ENCODE measurements around the gene PRICKLE2.

PRICKLE2 gene

DNA sequence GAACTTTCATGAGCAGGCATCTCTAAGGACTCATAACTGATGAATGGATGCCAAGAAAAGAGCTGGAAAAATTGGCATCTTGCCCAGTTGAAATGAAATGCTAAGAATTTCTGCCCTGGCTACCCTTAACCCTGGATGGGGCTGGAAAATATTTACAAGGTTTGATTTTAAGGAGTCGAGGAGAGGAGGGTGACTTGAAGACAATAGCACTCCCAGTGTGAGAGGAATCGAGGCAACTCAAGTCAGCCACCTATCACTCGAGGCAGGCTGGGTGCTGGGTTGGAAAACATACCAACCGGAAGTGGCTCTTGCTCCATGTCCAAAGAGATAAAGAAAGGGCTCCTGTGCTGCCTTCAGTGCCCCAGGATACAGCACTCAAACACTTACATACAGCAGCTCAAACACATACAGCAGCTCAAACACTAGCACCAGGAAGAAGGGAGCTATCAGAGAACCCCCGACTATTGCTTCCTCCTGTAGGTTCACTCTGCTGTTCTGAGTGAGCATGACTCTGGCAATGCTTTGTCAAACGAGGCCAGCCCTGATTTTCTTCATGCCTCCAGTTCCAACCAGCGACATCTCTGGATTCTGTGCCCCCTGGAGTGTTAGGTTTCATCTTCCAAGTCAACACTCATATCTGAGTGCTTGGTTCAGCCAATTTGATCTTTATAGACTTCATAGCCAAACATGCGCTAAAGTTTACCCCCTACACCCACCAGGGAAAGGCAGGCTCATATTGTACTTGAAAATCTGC, 4.9 kb downstream of the PRICKLE2 start:
- no peak for DNase-seq (ENCODE audit: low spot score)

DNA sequence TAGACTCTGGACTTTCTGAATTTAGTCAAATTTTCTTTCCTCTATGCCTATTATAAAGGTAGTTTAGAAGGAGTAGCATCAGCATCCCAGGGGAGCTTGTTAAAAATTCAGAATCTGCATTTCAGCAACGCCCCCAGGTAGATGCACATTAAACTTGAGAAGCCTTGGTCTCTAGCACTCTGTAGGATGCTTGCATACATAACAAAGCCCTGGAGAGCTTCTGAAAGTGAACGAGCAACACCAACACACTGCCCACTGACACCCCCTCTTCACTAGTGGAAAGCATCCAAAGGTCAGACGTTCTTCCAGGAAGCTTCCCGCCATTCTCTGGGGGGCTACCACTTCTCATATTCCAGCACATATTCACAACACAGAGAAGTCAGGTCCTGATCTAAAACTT, 6.5 kb downstream of the PRICKLE2 start:
- DNase-seq (ENCODE audit: low spot score), result no peak

DNA sequence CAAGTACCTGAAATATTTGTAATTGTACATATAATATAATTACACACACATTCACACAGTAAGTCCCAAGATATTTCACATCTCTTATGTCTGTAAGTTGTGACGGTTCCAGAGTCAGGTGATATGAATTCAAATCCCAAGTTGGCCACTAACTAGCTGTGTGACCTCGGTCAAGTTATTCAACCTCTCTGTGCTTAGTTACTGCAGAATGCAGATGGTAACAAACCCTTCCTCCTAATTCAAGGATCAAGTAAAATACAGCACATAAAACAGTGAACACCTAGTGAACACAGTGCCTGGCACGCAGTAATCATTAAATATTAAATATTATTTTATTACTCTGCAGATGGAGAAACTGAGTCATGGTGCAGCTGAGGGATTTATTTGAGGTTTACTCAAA, 6.9 kb downstream of the PRICKLE2 start:
- DNase-seq (ENCODE audit: low spot score), result no peak

DNA sequence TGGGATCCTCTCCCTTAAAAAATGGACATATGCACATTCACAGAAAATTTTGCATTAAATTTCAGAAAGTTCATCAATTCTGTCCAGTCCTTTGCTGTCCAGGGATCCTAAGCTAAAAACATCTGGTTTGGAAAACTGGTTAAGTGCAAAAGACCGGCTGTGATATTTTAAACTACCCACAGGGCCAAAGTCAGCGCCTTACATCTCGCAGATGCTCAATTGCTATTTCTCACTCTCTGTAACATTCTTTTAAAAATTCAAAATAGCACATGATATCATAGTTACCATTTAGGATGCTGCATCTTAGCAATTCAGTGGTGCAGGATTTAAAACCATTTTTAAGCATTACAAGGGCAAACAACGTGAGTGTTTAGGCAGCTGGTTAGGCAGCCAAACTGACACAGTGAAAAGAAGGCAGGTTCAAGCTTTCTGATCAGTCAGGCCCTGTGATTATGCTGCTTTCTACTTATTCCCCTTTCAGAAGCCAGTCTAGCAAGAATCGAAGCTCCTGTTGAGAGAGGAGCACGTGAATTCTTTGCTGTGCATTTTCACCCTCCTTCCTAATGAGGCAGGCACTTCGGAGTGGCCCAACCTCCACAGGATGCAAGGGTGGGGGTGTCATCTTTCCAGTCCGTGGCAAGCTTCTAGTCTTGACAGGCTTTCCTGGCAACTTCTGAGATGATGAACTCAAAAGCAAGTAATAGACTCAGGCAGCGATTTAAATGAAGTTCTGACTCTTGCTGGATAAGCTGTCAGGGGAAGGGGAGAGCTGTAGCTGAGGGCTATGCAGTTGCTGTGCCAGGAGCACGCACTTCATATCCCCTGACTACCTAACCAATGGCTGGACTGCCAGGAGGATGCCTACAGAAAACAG, 8.8 kb downstream of the PRICKLE2 start:
- DNase-seq (ENCODE audit: low spot score), result no peak

DNA sequence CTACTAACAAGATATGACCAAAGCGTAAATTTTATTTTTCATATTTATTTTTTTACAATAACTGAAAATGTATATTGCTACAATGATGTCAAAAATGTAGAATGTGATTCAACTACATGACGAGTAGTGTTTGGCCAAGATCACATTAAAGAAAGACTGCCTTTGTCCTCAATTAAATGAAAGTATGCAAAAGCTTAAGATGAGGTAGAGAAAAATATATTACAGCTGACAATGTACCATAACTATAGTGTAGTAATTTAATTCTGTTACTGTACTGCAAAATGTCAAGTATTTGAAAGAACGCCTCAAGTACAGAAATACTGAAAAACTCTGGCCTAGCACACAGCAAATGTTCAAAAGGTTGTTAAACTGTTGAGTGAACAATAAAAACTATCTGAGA, 9.7 kb downstream of the PRICKLE2 start:
- DNase-seq (ENCODE audit: low spot score), result no peak

DNA sequence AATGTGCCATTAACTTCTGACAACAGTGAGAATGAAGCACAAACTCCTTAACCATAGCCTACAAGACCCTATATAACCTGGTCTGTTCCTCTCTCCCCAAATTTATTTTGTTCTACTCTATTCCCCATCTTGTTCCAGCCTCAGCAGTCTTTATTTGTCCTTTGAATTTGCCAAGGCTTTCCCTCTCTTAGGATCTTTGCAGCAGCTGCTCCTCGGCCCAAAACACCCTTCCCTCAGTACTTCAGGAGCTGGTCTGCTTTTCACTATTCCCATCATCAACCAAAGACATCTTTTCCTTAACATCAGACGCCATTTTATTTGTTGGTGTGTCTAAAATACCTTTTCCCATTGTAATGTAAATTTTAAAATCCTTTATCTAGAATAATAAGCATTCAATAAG, 10.2 kb downstream of the PRICKLE2 start:
- no peak for DNase-seq (ENCODE audit: low spot score)

DNA sequence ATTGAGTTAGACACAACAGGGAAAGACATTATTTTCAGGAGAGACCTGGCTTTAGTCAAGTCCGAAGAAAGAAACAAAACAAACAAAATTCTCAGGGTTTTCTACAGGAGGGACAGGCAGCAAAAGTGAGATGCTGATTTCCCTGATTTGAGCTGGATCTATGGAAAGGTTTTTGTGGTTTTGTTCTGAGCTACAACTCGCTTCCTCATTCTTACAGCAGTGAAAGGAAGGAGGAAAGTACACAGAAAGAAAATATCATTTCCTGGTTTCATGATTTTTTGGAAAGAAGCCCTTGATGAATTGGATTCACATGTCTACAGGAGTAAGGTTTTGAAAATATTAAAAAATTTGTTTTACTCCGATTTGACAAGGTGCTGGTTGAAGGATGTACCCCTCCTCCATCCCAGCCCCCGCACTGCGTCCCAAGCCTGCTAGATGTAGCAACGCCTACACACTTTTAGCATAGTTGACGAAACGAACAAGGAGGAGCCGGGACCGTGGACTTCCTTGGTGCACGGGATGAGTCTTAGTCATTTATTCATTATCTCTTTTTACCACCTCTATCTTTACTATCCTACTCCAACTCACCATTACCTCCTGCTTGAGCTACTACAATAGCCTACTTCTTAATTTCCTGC, 10.8 kb downstream of the PRICKLE2 start:
- no peak for DNase-seq (ENCODE audit: low spot score)

DNA sequence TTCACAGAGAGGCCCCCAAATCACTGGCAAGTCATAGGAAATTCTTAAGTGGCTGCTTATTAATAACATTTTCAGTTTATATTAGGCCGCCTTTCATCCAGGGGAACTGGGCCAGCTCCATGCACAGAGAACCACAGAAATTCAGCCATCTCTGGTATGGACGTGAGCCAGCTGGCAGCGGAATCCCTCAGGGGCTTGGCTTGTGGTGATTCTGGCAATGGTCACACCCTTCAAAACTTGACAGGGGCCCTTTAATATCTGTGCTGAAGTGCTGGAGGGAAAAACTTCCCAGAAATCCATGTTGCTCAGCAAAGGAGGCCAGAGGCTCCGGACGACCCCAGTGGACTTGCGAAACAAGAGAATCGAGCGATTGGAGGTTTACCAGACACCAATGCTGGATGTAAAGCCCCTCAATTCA, 11.3 kb downstream of the PRICKLE2 start:
- no peak for DNase-seq (ENCODE audit: low spot score)

DNA sequence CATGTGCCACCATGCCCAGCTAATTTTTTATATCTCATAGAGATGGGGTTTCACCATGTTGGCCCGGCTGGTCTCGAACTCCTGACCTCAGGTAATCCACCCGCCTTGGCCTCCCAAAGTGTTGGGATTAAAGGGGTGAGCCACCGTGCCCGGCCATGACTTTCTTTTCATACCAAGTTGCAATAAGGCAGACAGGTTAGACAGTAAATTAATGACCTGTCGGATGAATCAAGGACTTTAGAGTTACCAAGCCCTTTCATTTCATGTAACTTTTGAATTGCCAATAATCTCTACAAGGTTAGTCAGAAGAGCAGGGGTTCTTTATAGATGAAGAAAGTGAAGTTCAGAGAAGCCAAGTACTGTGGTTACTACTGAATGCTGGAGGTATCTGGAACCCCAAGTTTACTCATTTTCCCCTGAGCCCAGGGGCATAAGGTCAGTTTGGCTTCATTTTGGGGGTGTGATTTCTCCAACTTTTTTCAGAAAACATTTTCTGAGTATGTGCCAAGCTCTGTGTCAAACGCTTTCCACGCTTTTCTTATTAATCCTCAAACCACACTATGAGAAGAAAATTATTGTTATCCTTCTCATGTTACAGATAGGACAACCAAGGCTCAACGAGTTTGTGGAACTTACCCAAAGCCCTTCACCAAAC, 11.9 kb downstream of the PRICKLE2 start:
- no peak for DNase-seq (ENCODE audit: low spot score)

DNA sequence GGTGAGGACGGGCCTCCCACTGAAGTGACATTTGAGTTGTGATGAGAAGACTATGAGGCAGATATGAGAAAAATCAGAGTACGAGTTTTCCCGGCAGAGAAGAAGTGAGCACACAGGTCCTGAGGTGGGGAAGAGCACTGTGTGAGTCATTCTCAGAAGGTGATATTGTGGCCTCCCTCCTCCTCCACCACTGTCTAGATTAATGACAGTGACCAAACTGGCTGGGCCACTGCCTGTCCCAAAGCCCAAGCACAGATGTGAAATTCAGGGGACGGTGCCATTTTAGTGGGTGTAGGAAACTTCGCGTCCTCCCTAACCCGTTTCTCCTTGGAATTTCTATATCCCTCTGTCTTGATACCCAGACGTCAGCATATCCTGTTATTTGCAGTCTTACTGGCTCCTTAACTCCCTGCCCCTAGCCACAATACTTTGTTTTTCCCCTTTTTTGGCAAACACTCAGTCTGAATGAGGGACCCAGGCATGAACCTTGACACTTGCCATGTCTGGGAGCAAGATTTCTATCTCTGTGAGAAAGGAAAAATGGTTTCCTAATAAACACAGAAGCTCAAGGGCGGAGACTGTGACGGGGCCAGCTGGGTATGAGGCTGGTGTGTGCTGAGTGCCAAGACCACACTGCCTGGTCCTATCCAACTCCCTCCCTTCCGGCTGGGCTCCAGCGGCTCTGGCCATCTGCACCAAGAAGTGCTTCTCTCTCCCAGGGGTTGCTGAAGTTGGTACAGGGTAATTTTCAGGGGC, 15.2 kb downstream of the PRICKLE2 start:
- DNase-seq (ENCODE audit: low spot score), result no peak

DNA sequence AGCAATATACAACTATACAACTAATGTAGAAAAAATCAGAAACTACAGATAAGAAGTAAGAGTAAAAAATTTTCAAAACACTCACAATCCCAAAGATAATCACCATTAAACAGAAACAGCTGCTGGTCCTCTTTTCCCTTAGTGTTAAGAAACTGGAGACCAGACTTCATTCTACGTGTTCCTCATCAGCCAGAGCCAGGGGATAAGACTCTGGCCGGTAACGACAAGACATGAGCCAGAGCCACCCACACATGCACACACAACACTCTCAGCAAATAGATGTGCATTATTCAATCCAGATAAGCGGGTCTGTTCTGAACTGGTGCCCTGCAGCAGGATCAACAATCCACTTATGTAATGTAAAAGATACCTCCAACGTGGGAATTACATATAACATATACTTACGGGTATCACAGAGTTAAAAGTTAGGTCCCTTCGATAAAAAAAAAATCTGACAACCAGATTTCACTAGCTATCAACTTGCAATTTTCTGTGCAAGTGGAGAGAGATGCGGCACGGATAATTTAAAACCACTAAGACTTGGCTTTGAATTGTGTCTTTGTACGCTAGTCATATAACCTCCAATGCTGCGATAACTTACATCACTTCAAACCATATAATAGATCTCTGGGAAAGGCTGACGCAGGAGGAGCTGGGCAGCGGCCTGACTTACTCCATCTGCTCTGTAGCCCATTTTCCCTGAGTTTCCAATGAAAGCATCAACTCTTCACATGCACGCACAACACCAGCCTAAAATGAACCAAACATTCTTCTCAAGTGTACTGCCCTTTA, 17.8 kb downstream of the PRICKLE2 start:
- no peak for DNase-seq (ENCODE audit: low spot score)

DNA sequence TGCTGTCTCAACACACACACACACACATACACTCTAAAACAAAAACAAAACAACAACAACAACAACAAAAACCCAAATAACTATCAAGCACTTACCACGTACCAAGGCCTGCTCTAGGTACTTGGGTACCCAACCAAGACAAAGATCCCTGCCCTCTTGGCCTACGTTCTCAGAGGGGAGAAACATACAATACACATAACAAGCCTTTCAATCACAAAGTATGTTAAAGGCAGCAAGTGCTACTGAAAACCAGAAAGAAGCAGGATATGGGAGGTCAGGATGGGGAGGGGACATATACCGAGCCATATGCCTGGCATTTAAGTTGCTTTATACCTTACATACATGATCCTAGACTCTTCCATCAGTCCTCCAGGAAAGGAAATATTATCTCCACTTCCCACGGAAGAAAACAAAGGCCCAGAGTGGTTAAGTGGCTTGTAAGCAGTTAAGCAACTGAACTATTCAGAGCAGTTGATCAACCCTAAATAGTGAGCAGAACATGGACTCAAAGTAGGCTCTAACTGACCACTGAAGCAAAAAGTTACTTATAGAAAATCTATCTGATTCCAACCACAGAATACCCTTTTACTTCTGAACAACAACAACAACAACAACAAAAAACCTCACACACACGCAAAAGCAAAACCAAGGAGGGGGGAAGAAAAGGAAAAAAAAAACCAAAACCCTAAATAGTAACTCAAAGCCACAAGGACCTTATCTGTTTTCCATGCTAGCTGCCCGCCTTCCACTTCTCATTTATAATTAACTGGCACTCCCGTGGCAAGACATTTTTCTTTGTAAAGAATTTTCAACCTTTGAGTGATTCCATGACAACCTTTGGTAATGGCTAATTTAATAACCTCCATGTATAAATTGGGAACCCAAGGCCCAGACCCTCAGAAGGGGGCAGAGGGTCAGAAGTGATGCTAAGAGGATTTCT, 21.0 kb downstream of the PRICKLE2 start:
- no peak for DNase-seq (ENCODE audit: low spot score)

DNA sequence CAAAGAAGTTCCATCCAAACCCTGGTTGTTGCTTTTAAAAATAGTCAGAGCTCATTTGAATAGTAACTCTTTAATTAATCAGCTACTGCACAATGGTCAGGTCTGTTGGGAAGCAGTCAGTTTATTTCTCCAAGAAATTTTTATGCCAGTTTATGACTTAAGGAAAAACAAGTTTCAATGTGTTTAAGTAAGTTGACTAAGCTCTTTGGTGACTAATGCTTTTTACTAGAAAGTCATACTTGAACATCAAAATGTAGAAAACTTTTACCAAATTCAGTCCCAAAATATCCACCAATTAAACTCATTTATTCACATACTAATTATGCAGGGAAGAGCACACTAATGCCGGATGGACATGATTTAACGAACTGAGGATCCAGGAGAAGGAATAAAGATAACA, 22.1 kb downstream of the PRICKLE2 start:
- DNase-seq (ENCODE audit: low spot score), result no peak

DNA sequence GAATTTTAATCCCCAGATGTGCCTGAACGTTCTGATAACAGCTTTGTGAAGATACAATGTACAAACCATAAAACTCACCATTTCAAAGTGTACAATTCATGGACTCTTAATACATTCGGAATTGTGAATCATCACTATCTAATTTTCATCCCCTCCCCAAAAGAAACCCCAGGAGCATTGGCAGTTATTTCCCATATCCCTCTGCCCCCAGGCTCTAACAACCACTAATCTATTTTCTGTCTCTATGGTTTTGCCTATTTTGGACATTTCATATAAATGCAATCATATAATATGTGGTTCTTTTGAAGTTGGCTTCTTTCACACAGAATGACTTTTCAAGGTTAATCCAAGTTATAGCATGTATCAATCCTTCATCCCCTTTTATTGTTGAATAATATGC, 25.3 kb downstream of the PRICKLE2 start:
- DNase-seq (ENCODE audit: low spot score), result no peak

DNA sequence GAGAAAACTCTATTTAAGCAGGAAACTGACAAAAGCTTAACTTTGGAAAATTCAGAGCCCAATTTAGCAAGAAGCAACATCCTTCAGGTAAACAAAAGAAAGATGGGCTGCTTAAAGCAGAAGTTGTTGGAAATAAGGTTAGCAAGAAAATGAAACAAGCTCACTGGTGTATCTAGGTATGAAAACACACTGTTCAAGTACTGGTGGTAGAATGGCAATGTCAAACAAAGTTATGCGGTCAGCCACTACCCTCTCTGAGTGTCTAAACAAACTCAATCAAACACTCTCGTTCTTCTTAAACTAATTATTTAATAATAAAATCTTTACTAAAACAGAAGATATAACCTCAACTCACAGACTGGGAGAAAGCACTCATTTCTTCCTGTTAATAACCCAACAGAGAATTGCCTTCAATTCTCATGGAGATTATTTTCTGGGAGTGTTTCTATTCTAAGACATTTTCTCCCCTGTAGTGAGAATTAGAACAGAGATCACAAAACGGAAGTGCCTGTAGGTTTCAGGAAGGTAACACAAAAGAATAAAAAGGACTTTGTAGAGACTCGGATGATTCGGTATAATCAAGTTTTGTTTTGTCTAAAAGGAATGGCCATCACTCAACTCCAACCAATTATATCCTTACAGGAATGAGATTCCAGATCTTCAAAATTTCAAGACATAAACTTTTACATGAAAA, 28.9 kb downstream of the PRICKLE2 start:
- no peak for DNase-seq (ENCODE audit: low spot score)

DNA sequence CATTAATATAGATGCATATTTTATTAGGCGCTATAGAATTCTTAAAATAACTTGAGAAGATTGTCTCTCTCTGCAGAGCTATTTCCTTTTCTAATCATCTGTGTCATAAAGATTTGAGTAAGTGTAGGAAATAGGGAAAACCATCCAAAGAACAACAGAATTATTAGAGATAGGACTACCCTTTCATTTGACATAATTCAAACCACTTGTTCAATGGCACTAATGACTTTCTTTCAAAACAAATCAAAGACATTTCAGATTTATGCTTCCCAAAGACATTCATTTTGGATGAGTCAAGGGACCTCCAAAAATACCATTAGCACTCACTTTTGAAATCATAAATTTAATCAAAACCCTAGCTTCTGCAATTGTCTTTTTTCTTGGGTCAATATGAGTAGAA, 29.5 kb downstream of the PRICKLE2 start:
- no peak for DNase-seq (ENCODE audit: low spot score)

DNA sequence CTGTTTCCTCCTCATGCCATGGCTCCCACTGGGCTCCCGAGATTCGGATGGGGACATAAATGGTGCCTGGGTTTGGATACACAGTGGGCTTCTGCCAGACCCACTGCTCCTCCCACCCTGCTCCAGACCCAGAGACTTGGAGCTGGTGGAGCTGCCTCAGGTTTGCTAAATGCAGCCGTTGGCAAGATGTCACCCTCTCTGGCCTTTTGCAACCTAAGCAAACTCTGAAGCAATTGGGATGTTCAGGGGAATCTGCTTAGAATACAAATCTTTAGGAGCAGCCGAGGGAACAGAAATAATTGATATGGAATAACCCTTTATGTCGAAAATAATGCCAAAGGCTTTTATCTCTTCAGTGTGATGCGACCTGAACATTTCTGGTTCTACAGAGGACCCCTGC, 33.4 kb downstream of the PRICKLE2 start:
- no peak for DNase-seq (ENCODE audit: low spot score)

DNA sequence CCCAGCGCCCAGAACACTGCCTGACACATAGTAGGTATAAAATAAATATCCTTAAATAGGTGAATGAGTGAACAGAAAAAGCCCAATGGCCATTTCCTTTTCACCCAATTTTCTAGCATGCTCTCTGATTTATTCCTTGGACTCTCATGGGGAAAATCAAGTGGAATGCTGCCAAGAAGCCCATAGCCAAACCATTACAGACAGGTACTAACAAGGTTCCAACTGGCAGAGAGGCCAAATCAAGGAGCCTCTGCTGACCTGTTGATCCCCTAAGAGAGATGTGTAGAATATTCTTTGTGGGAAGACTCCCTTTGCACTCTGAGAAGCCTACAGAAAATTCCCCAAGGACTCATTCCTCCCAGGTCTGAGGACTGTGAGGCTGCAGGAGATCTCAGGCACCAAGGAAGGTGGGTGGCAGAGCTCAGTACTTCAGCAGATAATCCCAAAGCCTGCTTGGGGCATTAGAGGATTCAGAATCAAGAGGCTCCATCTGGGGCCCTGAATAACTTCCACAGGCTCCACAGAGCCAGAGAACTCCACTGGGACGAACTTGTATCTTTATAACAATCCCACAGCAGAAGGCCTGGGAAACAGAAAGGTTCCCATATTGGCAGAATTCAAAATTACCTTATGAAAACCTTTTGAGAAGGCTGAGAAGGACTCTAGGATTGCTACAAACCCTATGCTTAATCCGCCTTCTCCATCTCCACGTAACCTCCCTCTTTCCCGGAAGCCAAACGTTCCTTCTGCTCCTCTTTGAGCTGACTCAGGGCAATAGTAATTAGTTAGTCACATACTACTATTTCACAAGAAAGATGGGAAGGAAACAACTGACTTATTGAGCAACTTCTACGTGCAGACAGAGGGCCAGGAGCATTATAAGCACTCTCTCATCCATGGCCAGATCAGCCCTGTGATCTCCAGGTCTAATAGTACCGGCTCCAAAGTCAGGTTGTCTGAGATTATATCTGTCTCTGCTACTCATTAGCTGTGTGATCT, 34.5 kb downstream of the PRICKLE2 start:
- no peak for DNase-seq (ENCODE audit: low spot score)

Data from CD4-positive, alpha-beta T cell treated with Interleukin-2 at 100 ng/mL for 4 hours (primary cell).